Activated B cell treated with CpG ODN at 0.5 μM for 24 hours (primary cell): ENCODE results near the gene MRPL34. TPM values are rescaled to one million over a fixed set of nuclear protein-coding genes. Genes with fewer than 3 reads are reported as not detected.

Source experiments
- ATAC-seq: fragments of 200-7000 bp; cut with Tn5 transposase; one replicate; pipeline ENCODE4 v1.10.0; 2021; ENCODE audit warnings: low read depth, mild to moderate bottlenecking, moderate library complexity
- CTCF ChIA-PET: fragments of 350-600 bp; sonication (Branson Sonifier 250); formaldehyde crosslinking; loops from one replicate; lab custom pipeline; 2021; ENCODE audit warnings: antibody characterized with exemption; lab: Charles Lee
- POLR2A ChIA-PET: fragments of 350-600 bp; sonication (Branson Sonifier 250); formaldehyde crosslinking; loops from one replicate; lab custom pipeline; 2021; ENCODE audit warnings: antibody characterized with exemption; lab: Charles Lee
- DNase-seq: peaks from one replicate; pipeline ENCODE4 v3.0.0; 2022
- H3K27ac Mint-ChIP-seq: one replicate; pipeline ENCODE4 v1.8.0; 2020; ENCODE audit warnings: mixed read lengths
- H3K27me3 Mint-ChIP-seq: one replicate; pipeline ENCODE4 v1.8.0; 2021; ENCODE audit warnings: mixed read lengths
- H3K36me3 Mint-ChIP-seq: one replicate; pipeline ENCODE4 v1.8.0; 2021; ENCODE audit warnings: low read depth, mixed read lengths
- H3K4me1 Mint-ChIP-seq: one replicate; pipeline ENCODE4 v1.8.0; 2021; ENCODE audit warnings: mixed read lengths
- H3K4me3 Mint-ChIP-seq: one replicate; pipeline ENCODE4 v1.8.0; 2020; ENCODE audit warnings: mild to moderate bottlenecking, mixed read lengths
- H3K9me3 Mint-ChIP-seq: one replicate; pipeline ENCODE4 v1.8.0; 2020; ENCODE audit warnings: mixed read lengths
- CTCF ChIP-seq: fragments of 200-600 bp; IDR thresholded peaks from one replicate; pipeline ENCODE4 v1.8.0; 2022; ENCODE audit warnings: antibody characterized with exemption, mild to moderate bottlenecking
- intact Hi-C: fragments of 100-400 bp; cut with micrococcal nuclease; formaldehyde crosslinking; loops from one replicate; pipeline ENCODE4 v1.15.1; 2024
- total RNA-seq: library from RNA; stranded (reverse); gene quantifications from 2 replicates; pipeline ENCODE4 v1.2.3, GENCODE V29; 2022

Gene MRPL34
- total RNA-seq, 1 donor from 2014 or later, result 38.2 TPM

- DNase-seq, result no peak
- no peak for TF ChIP-seq CTCF
- Mint-ChIP-seq H3K36me3 (peaks cover 25% of the 10 kb centered on the region), H3K4me1 (peaks cover 13% of the 10 kb centered on the region), H3K27ac (no peak overlapping the region), H3K9me3 (no peaks in the 10 kb centered on the region), H3K27me3 (no peaks in the 10 kb centered on the region), H3K4me3 (no peak overlapping the region)
- ChIA-PET POLR2A (interaction anchor here (0.6 to 2.0 kb wide), 2 partner anchors 9 to 1238 kb away, joined by 3 to 4 read pairs; no protein-coding TSS in a partner anchor), CTCF (no interaction called here)
- ATAC-seq, result no peak
- intact Hi-C loops, result no loop called here
Observed at GRCh38 chr19:17324357-17325114, 18.9 kb downstream of the MRPL34 start.

- H3K9me3 Mint-ChIP-seq, result no peaks in the 10 kb centered on the region
- H3K27me3 Mint-ChIP-seq, result no peaks in the 10 kb centered on the region
- H3K4me3 Mint-ChIP-seq, result no peak overlapping the region
- ATAC-seq (no peak), DNase-seq (no peak)
- H3K4me1 Mint-ChIP-seq, result peaks cover 16% of the 10 kb centered on the region
- CTCF ChIA-PET, result no interaction called here
- peaks cover 19% of the 10 kb centered on the region for H3K36me3 Mint-ChIP-seq
- POLR2A ChIA-PET, result interaction anchor here (0.6 to 2.0 kb wide), 2 partner anchors 8 to 1238 kb away, joined by 3 to 4 read pairs; no protein-coding TSS in a partner anchor
- intact Hi-C loops, result no loop called here
- H3K27ac Mint-ChIP-seq, result no peak overlapping the region
- TF ChIP-seq CTCF, result no peak
Observed at GRCh38 chr19:17325133-17325532, 19.5 kb downstream of the MRPL34 start.

GRCh38 chr19:17325881-17326594, 20.4 kb downstream of the MRPL34 start:
- H3K27ac Mint-ChIP-seq, result no peak overlapping the region
- TF ChIP-seq CTCF, result no peak
- peaks cover 18% of the 10 kb centered on the region for H3K4me1 Mint-ChIP-seq
- H3K27me3 Mint-ChIP-seq, result peaks cover 6% of the 10 kb centered on the region
- POLR2A ChIA-PET, result interaction anchor here (0.7 to 3.5 kb wide), 4 partner anchors 7 to 34 kb away, joined by 3 to 24 read pairs (median 4); partner anchors contain the start of gene DDA1
- intact Hi-C loops, result no loop called here
- no peak for DNase-seq
- no peaks in the 10 kb centered on the region for H3K9me3 Mint-ChIP-seq
- CTCF ChIA-PET, result no interaction called here
- no peak overlapping the region for H3K4me3 Mint-ChIP-seq
- H3K36me3 Mint-ChIP-seq, result peaks cover 10% of the 10 kb centered on the region
- no peak for ATAC-seq

- Mint-ChIP-seq H3K36me3 (peaks cover 8% of the 10 kb centered on the region), H3K4me3 (no peak overlapping the region), H3K4me1 (peaks cover 18% of the 10 kb centered on the region), H3K27ac (no peak overlapping the region), H3K27me3 (peaks cover 6% of the 10 kb centered on the region), H3K9me3 (no peaks in the 10 kb centered on the region)
- POLR2A ChIA-PET, result interaction anchor here (0.7 to 3.5 kb wide), 2 partner anchors 9 to 17 kb away, joined by 3 to 24 read pairs; partner anchors contain the start of gene DDA1
- ATAC-seq (no peak), DNase-seq (no peak)
- intact Hi-C loops, result no loop called here
- CTCF ChIA-PET, result no interaction called here
- no peak for TF ChIP-seq CTCF
Observed at GRCh38 chr19:17326595-17326966, 20.9 kb downstream of the MRPL34 start.

- CTCF ChIA-PET, result no interaction called here
- H3K27ac Mint-ChIP-seq, result no peak overlapping the region
- TF ChIP-seq CTCF, result no peak
- POLR2A ChIA-PET, result interaction anchor here (0.7 to 3.5 kb wide), 3 partner anchors 9 to 18 kb away, joined by 3 to 24 read pairs (median 3); partner anchors contain the start of gene DDA1
- H3K36me3 Mint-ChIP-seq, result peaks cover 6% of the 10 kb centered on the region
- H3K27me3 Mint-ChIP-seq, result peaks cover 6% of the 10 kb centered on the region
- intact Hi-C loops, result no loop called here
- peaks cover 18% of the 10 kb centered on the region for H3K4me1 Mint-ChIP-seq
- H3K9me3 Mint-ChIP-seq, result no peaks in the 10 kb centered on the region
- no peak for DNase-seq
- ATAC-seq, result no peak
- peak overlapping the region; percentile 52 for H3K4me3 Mint-ChIP-seq
Observed at GRCh38 chr19:17327068-17327653, 21.5 kb downstream of the MRPL34 start.
